Endothelial cell (in vitro differentiated cells): Measurements from ENCODE around the gene CPAMD8. TPM values are rescaled to one million over a fixed set of nuclear protein-coding genes. Genes with fewer than 3 reads are reported as not detected.
"Not testable (repeated sequence)": the region's sequence is repeated elsewhere in the genome, so short reads cannot be mapped to it uniquely, and the experiment has no call there.

Source experiments
- DNase-seq: peaks from one replicate; pipeline ENCODE4 v3.0.0; 2021; ENCODE audit warnings: low spot score
- H3K27ac Mint-ChIP-seq: one replicate; pipeline ENCODE4 v1.8.0; 2021; ENCODE audit warnings: mixed read lengths, inconsistent platforms; ENCODE audit not compliant: unreplicated experiment
- H3K27me3 Mint-ChIP-seq: one replicate; pipeline ENCODE4 v1.8.0; 2021; ENCODE audit warnings: mild to moderate bottlenecking, moderate library complexity, mixed read lengths, inconsistent platforms; ENCODE audit not compliant: unreplicated experiment
- H3K36me3 Mint-ChIP-seq: one replicate; pipeline ENCODE4 v1.8.0; 2021; ENCODE audit warnings: mild to moderate bottlenecking, low read depth, mixed read lengths, inconsistent platforms; ENCODE audit not compliant: unreplicated experiment
- H3K4me1 Mint-ChIP-seq: one replicate; pipeline ENCODE4 v1.8.0; 2021; ENCODE audit warnings: mild to moderate bottlenecking, mixed read lengths, inconsistent platforms; ENCODE audit not compliant: unreplicated experiment
- H3K4me3 Mint-ChIP-seq: one replicate; pipeline ENCODE4 v1.8.0; 2021; ENCODE audit warnings: mild to moderate bottlenecking, mixed read lengths, inconsistent platforms; ENCODE audit not compliant: unreplicated experiment
- H3K9me3 Mint-ChIP-seq: one replicate; pipeline ENCODE4 v1.8.0; 2021; ENCODE audit warnings: mixed read lengths, inconsistent platforms; ENCODE audit not compliant: unreplicated experiment
- CTCF ChIP-seq: fragments of 200-600 bp; sonication (generic); IDR thresholded peaks from one replicate; pipeline ENCODE4 v1.5.0; 2021; ENCODE audit warnings: antibody characterized with exemption; ENCODE audit not compliant: unreplicated experiment
- total RNA-seq: library from RNA; stranded (reverse); fragmentation: NEBNext Ultra II Directional; extraction: Animal tissue kit (Norgen Biotek cat#: 25700); gene quantifications from one replicate; pipeline ENCODE4 v1.2.1, GENCODE V29; 2021; ENCODE audit not compliant: unreplicated experiment

Gene CPAMD8
- total RNA-seq, 1 donor from 2014 or later = 4.8 TPM

- DNase-seq = no peak
- no peak overlapping the region for H3K27ac Mint-ChIP-seq
- no peaks in the 10 kb centered on the region for H3K36me3 Mint-ChIP-seq
- TF ChIP-seq CTCF = no peak
- no peak overlapping the region for H3K4me3 Mint-ChIP-seq
- H3K9me3 Mint-ChIP-seq = peaks cover 6% of the 10 kb centered on the region
- peaks cover 6% of the 10 kb centered on the region for H3K27me3 Mint-ChIP-seq
- H3K4me1 Mint-ChIP-seq = no peaks in the 10 kb centered on the region
Measured at GRCh38 chr19:16977306-16977705, 49.3 kb downstream of the CPAMD8 start.

- Mint-ChIP-seq H3K36me3 (no peaks in the 10 kb centered on the region), H3K27ac (no peak overlapping the region), H3K27me3 (peaks cover 6% of the 10 kb centered on the region), H3K9me3 (peaks cover 6% of the 10 kb centered on the region), H3K4me3 (no peak overlapping the region), H3K4me1 (no peaks in the 10 kb centered on the region)
- DNase-seq = no peak
- TF ChIP-seq CTCF = no peak
Measured at GRCh38 chr19:16976446-16976845, 50.2 kb downstream of the CPAMD8 start.

GRCh38 chr19:16970821-16971220 lies 55.8 kb downstream of the CPAMD8 start:
- Mint-ChIP-seq H3K4me1 (no peaks in the 10 kb centered on the region), H3K4me3 (no peak overlapping the region), H3K9me3 (no peaks in the 10 kb centered on the region), H3K27me3 (no peaks in the 10 kb centered on the region), H3K27ac (no peak overlapping the region), H3K36me3 (no peaks in the 10 kb centered on the region)
- DNase-seq = no peak
- no peak for TF ChIP-seq CTCF

- TF ChIP-seq CTCF = no peak
- DNase-seq = no peak
- H3K27ac Mint-ChIP-seq = no peak overlapping the region
Measured at GRCh38 chr19:16969135-16969534, 57.5 kb downstream of the CPAMD8 start.

GRCh38 chr19:16960996-16961822 lies 65.4 kb downstream of the CPAMD8 start:
- not testable (repeated sequence) for H3K27ac Mint-ChIP-seq, H3K27me3 Mint-ChIP-seq, DNase-seq, H3K36me3 Mint-ChIP-seq, H3K4me3 Mint-ChIP-seq, H3K9me3 Mint-ChIP-seq
- H3K4me1 Mint-ChIP-seq = peaks cover 11% of the 10 kb centered on the region

More at GRCh38 chr19:16969135-16969534, 57.5 kb downstream of the CPAMD8 start:
- Mint-ChIP-seq H3K27me3 (no peaks in the 10 kb centered on the region), H3K9me3 (no peaks in the 10 kb centered on the region), H3K36me3 (no peaks in the 10 kb centered on the region), H3K4me1 (no peaks in the 10 kb centered on the region), H3K4me3 (no peak overlapping the region)

- H3K4me3 Mint-ChIP-seq, DNase-seq, H3K27ac Mint-ChIP-seq, H3K9me3 Mint-ChIP-seq, H3K36me3 Mint-ChIP-seq, H3K27me3 Mint-ChIP-seq: not testable (repeated sequence)
- peaks cover 11% of the 10 kb centered on the region for H3K4me1 Mint-ChIP-seq
Measured at GRCh38 chr19:16958277-16958676, 68.3 kb downstream of the CPAMD8 start.
